Measurements from ENCODE around the gene KIAA1143.

Gene KIAA1143

GRCh38 chr3:44761424-44762169 lies at the start of gene KIAA1143, which contains the start of gene KIF15:
KIAA1143 (minus strand) TSS chr3:44761619; CDS start chr3:44761602, 17 bp downstream.
KIF15 (plus strand) TSS chr3:44761794; CDS start chr3:44761866, 72 bp downstream.
- DNase-seq = peak; percentile 99

DNA sequence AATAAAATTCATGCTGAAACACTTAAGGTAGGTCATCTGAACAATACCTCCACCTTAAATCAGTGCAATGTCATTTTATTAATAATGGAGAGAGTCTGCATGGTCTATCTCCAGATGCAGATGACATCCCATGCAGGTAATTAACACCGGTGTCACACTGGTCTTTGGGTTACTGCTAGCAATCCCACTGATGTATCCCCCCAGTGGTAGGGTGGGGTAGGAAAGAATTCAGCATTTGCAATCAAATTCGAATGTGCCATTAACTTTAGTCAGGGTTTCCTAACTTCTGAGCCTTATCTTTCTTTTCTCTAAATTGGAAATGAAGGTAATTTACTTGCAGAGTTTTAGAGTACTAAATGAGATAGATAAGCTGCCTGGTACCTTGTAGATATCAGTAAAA lies 44.5 kb upstream of the KIAA1143 start:
- no peak for DNase-seq

DNA sequence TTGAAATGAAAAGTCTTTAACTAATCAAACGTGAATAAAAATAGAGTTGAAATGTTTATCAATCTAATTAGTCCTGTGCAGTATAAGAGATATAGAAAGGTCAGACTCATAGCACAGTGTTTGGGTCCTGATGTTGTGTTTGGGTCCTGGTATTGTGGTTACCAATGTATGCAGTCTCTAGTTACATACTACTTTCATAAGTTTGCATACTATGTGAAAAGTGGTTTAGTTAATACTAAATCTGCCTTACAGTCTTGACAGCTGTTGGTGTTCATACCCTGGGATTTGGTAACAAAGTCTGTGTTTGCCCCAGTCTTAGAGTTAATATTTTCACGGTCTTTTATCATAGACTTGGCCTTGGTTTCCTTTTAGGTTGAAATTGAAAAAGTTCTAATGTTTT lies 41.9 kb upstream of the KIAA1143 start:
- no peak for DNase-seq

- DNase-seq = no peak
These were observed 40.6 kb upstream of the KIAA1143 start for GRCh38 chr3:44802011-44802410.

- no peak for DNase-seq
These were observed 33.8 kb upstream of the KIAA1143 start for GRCh38 chr3:44795197-44795596.

DNA sequence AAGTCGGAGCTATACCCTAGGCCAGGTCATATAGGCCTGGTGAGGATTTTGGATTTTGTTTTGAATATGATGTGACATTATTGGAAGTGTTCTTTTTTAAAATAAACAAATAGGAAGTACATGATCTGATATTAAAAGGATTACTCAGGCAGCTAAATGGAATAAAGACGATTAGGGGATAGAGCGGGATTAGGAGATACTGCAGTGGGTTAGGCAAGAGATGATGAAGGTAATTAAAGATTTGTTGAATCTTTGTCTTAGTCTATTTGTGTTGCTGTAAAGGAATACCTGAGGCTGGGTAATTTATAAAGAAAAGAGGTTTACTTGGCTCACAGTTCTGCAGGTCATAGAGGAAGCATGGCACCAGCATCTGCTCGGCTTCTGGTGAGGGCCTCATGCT lies 21.5 kb upstream of the KIAA1143 start:
- no peak for DNase-seq

DNA sequence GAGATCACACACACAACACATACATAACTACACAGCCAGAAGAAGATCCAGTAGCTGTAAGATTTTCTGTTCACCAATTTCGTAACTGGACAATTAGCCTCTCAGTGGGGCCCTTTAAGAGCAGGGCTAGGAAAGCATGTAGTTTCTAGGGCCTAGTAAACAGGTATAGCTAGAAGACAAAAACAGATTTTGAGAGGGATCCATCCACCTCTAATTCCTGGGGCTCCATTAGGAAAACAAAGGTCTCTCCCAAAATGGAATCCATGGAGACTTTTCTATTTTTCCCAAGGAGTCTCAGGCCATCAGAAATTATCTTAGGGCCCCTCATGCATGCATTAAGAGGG lies 10.7 kb upstream of the KIAA1143 start:
- no peak for DNase-seq

DNA sequence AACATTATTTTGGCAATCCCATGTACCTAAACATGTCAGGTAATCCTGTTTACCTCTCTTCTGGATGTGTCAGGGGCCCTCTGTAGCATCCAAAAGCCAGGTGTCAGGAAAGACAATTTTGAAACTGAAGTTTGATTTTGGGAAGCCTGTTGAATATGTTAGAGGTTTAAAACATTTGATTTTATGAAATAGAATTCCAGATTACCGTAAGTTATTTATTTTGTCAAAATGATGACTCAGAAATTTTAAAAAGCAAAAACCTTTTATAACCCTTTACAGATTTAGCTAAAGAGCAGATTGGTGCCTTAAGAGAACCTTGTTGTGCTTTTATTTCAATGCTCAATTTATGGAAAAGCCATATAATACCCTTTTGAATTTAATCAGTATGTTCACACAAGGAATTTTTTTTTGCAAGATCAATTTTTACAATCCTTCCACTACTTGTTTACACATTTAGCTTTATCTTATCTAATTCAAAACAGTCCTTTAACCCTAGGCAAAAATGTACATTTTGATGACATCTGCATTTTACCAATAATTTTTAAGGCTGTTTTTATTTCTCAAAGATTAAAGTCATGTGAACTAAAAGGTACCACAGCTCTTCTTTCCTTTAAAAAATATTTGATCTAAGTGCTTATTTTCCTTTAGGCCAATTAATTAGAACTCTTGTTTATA lies 10.1 kb upstream of the KIAA1143 start:
- no peak for DNase-seq

DNA sequence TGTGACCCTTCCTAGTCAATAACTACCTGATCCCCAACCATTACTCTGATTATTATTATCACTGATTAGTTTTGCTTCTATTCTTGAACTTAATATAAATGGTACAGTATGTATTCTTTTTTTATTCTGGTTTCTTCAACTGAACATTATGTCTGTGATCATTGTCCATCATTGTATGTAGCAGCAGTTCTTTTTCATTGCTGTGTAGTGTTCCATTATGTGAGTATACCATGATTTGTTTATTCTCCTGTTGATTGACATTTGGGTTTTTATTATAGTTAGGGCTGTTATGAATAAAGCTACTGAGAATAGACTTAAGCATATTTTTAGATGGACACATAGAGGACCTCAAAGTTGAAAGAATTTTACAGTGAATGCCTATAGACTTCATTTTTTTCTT lies 2.8 kb upstream of the KIAA1143 start:
- no peak for DNase-seq

DNA sequence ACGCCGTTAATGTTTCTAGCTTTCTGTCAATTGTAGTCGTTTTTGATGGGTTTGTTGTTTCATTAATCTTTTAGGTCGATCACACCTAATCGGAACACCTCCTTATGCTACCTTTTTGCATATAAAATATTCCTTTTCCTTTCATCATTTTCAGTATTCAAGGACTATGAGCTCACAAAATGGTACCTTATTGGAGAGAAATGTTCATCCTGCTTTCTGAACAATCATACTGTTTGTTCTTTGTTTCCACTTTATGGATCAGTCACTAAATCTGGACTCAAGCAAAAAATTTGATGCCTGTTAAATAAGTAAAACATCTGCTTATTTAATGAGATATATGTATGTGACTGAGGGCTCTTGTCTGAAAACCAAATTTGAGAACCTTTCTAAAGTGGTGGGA lies 1.3 kb upstream of the KIAA1143 start:
- no peak for DNase-seq

DNA sequence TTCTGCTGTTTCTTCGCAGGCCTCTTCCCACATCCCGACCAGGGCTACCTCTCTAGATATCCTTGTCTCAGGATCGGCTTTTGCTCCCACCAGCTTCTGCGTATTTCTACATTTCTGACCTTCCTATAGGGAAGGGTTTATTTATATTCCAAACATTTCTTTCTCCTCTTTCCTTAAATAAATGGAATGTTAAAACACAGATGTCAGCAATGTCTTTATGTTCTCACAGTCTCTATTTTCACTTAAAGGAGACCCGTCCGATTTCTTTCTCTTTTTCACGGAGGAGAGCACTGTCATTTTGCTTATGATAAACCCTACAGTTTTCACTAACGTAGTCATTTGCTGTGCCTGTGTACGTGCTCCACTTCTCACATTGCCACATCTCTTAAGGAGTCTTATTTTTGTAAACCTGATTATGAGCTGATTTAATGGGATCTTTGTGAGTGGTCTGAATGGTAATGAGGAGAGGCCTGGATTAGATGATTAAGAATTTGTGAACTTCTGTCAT lies 805 bp upstream of the KIAA1143 start:
- DNase-seq = no peak

GRCh38 chr3:44761101-44761423 lies 357 bp downstream of the KIAA1143 start:
- no peak for DNase-seq

DNA sequence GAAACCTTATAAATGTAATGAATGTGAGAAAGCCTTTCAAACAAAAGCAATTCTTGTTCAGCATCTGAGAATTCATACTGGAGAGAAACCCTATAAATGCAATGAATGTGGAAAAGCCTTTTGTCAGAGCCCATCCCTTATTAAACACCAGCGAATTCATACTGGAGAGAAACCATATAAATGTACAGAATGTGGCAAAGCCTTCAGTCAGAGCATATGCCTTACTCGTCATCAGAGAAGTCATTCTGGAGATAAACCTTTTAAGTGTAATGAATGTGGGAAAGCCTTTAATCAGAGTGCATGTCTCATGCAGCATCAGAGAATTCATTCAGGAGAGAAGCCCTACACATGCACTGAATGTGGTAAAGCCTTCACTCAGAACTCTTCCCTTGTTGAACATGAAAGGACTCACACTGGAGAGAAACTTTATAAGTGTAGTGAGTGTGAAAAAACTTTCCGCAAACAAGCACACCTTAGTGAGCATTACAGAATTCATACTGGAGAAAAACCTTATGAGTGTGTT lies 26.7 kb downstream of the KIAA1143 start:
- DNase-seq = no peak

DNA sequence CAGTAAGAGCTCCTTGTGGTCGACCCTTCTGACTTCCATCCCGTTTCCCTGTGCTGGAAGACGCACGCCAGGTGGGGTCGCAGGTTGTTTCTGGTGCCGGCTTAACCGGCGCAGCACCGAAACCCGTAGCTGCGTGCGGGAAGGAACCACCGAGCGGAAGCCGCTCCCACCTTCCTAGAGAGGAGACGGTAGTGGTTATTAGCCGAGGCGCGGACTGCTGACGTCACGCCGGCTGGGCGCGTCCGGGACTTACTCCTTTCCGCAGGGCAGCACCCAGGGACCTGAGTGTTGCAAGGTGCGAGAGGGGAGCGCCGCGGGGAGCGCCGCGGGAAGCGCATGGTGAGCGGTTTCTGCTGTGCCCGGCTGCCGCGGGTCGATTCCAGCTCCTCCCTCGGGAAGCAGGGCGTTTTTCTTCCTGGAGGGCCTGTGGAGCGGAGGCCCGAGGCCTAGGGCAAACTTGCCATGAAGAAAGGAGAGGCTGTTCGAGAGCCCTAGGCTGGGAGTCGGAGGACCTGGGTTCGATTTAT lies 32.0 kb downstream of the KIAA1143 start, which contains the start of gene ZNF501:
Gene ZNF501 (plus strand): TSS at position 252 of the 527 bp plus-strand sequence. CDS start 4,787 bp downstream, outside the sequence.
- DNase-seq = peak; percentile 85

DNA sequence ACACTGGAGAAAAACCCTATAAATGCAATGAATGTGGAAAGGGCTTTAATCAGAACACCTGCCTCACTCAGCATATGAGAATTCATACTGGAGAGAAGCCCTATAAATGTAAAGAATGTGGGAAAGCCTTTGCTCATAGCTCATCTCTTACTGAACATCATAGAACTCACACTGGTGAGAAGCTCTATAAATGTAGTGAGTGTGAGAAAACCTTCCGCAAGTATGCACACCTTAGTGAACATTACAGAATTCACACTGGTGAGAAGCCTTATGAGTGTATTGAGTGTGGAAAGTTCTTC lies 39.4 kb downstream of the KIAA1143 start:
- DNase-seq = no peak

DNA sequence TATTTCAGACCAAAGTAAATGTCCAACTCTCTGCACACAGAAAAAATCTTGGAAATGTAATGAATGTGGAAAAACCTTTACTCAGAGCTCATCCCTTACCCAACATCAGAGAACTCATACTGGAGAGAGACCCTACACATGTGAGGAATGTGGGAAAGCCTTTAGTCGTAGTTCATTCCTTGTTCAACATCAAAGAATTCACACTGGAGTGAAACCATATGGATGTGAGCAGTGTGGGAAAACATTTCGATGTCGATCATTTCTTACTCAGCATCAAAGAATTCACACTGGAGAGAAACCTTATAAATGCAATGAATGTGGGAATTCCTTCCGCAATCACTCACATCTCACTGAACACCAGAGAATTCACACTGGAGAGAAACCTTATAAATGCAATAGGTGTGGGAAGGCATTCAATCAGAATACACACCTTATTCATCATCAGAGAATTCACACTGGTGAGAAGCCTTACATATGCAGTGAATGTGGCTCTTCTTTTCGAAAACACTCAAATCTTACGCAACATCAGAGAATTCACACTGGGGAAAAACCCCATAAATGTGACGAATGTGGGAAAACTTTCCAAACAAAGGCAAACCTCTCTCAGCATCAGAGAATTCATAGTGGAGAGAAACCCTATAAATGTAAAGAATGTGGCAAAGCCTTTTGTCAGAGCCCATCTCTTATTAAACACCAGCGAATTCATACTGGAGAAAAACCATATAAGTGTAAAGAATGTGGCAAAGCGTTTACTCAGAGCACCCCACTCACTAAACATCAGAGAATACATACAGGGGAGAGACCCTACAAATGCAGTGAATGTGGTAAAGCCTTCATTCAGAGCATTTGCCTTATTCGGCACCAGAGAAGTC lies 40.0 kb downstream of the KIAA1143 start:
- no peak for DNase-seq

GRCh38 chr3:44712455-44713075 lies 48.9 kb downstream of the KIAA1143 start, which contains the start of gene ZNF502:
ZNF502 (plus strand) TSS chr3:44712660; CDS start chr3:44720262, 7,602 bp downstream.
- DNase-seq = peak; percentile 62

Data from activated naive CD4-positive, alpha-beta T cell treated with anti-CD3 and anti-CD28 coated beads, Interleukin-2, amount 50 U/mL, for 16 hours (primary cell).